ENCODE data around the gene CNTNAP2. TPM values are rescaled to one million over a fixed set of nuclear protein-coding genes. Genes with fewer than 3 reads are reported as not detected.

CNTNAP2 gene
- total RNA-seq, 6 experiments from 2014 or later = 1.8 to 8.1 (median 3.9) TPM

- intact Hi-C loops (cut with DNase I) = no loop called here
- WGBS (ENCODE audit: insufficient coverage, low coverage, low lambda C conversion rate, missing lambda C conversion rate) = 59% methylated on average over 11 of the region's 11 CpGs
- Histone ChIP-seq H3K36me3 (no peaks in the 10 kb centered on the region), H3K4me3 (no peak overlapping the region), H3K27ac (no peak overlapping the region), H3K9me3 (no peaks in the 10 kb centered on the region), H3K4me1 (peaks cover 0 to 11% (median 0%) of the 10 kb centered on the region in 4 donors), H3K27me3 (no peaks in the 10 kb centered on the region)
- TF ChIP-seq CTCF (IDR thresholded peaks at IDR 0.05) (no peak), POLR2A (IDR thresholded peaks at IDR 0.05) (no peak)
- ATAC-seq (peak in 3 of 4 donors; percentile 4 to 29 (median 8)), DNase-seq (peak in 1 of 3 donors; percentile 48)
Observed at GRCh38 chr7:148303295-148304082, 2186.9 kb downstream of the CNTNAP2 start.

GRCh38 chr7:148304083-148304335 is 2187.4 kb downstream of the CNTNAP2 start:
- Histone ChIP-seq H3K9me3 (no peaks in the 10 kb centered on the region), H3K27ac (no peak overlapping the region), H3K27me3 (no peaks in the 10 kb centered on the region), H3K4me1 (peaks cover 0 to 8% (median 0%) of the 10 kb centered on the region in 4 donors), H3K36me3 (no peaks in the 10 kb centered on the region), H3K4me3 (no peak overlapping the region)
- DNase-seq = no peak
- no peak for ATAC-seq
- WGBS (ENCODE audit: insufficient coverage, low coverage, low lambda C conversion rate, missing lambda C conversion rate) = 20% methylated on average over 2 of the region's 2 CpGs
- TF ChIP-seq CTCF (IDR thresholded peaks at IDR 0.05) = no peak
- no peak for TF ChIP-seq POLR2A (IDR thresholded peaks at IDR 0.05)
- intact Hi-C loops (cut with DNase I) = no loop called here

GRCh38 chr7:148304456-148304855 is 2187.9 kb downstream of the CNTNAP2 start:
- Histone ChIP-seq H3K9me3 (no peaks in the 10 kb centered on the region), H3K36me3 (no peaks in the 10 kb centered on the region), H3K27me3 (no peaks in the 10 kb centered on the region), H3K4me1 (peaks cover 0 to 7% (median 0%) of the 10 kb centered on the region in 4 donors), H3K4me3 (no peak overlapping the region), H3K27ac (no peak overlapping the region)
- DNase-seq (no peak), ATAC-seq (no peak)
- TF ChIP-seq CTCF (IDR thresholded peaks at IDR 0.05) = no peak
- no peak for TF ChIP-seq POLR2A (IDR thresholded peaks at IDR 0.05)
- 70% methylated on average over 1 of the region's 1 CpG for WGBS (ENCODE audit: insufficient coverage, low coverage, low lambda C conversion rate, missing lambda C conversion rate)
- intact Hi-C loops (cut with DNase I) = no loop called here

GRCh38 chr7:148306759-148307158 is 2190.2 kb downstream of the CNTNAP2 start:
- 53% methylated on average over 3 of the region's 4 CpGs for WGBS (ENCODE audit: insufficient coverage, low coverage, low lambda C conversion rate, missing lambda C conversion rate)
- ATAC-seq (no peak), DNase-seq (no peak)
- Histone ChIP-seq H3K36me3 (no peaks in the 10 kb centered on the region), H3K27ac (no peak overlapping the region), H3K27me3 (no peaks in the 10 kb centered on the region), H3K4me1 (no peaks in the 10 kb centered on the region), H3K9me3 (no peaks in the 10 kb centered on the region), H3K4me3 (no peak overlapping the region)
- intact Hi-C loops (cut with DNase I) = no loop called here
- TF ChIP-seq CTCF (IDR thresholded peaks at IDR 0.05) (no peak), POLR2A (IDR thresholded peaks at IDR 0.05) (no peak)
